Activated B cell treated with CpG ODN at 0.5 μM for 24 hours (primary cell): ENCODE data around the gene DOC2B. TPM values are rescaled to one million over a fixed set of nuclear protein-coding genes. Genes with fewer than 3 reads are reported as not detected.
"Not testable (repeated sequence)": the region's sequence is repeated elsewhere in the genome, so short reads cannot be mapped to it uniquely, and the experiment has no call there.

Source experiments
- ATAC-seq: fragments of 200-7000 bp; cut with Tn5 transposase; one replicate; pipeline ENCODE4 v1.10.0; 2021; ENCODE audit warnings: low read depth, mild to moderate bottlenecking, moderate library complexity
- CTCF ChIA-PET: fragments of 350-600 bp; sonication (Branson Sonifier 250); formaldehyde crosslinking; loops from one replicate; lab custom pipeline; 2021; ENCODE audit warnings: antibody characterized with exemption; lab: Charles Lee
- POLR2A ChIA-PET: fragments of 350-600 bp; sonication (Branson Sonifier 250); formaldehyde crosslinking; loops from one replicate; lab custom pipeline; 2021; ENCODE audit warnings: antibody characterized with exemption; lab: Charles Lee
- DNase-seq: peaks from one replicate; pipeline ENCODE4 v3.0.0; 2022
- H3K27ac Mint-ChIP-seq: one replicate; pipeline ENCODE4 v1.8.0; 2020; ENCODE audit warnings: mixed read lengths
- H3K27me3 Mint-ChIP-seq: one replicate; pipeline ENCODE4 v1.8.0; 2021; ENCODE audit warnings: mixed read lengths
- H3K36me3 Mint-ChIP-seq: one replicate; pipeline ENCODE4 v1.8.0; 2021; ENCODE audit warnings: low read depth, mixed read lengths
- H3K4me1 Mint-ChIP-seq: one replicate; pipeline ENCODE4 v1.8.0; 2021; ENCODE audit warnings: mixed read lengths
- H3K4me3 Mint-ChIP-seq: one replicate; pipeline ENCODE4 v1.8.0; 2020; ENCODE audit warnings: mild to moderate bottlenecking, mixed read lengths
- H3K9me3 Mint-ChIP-seq: one replicate; pipeline ENCODE4 v1.8.0; 2020; ENCODE audit warnings: mixed read lengths
- intact Hi-C: fragments of 100-400 bp; cut with micrococcal nuclease; formaldehyde crosslinking; loops from one replicate; pipeline ENCODE4 v1.15.1; 2024
- total RNA-seq: library from RNA; stranded (reverse); gene quantifications from 2 replicates; pipeline ENCODE4 v1.2.3, GENCODE V29; 2022
- TF ChIP-seq, protein P1 (sequence below): fragments of 200-600 bp; IDR thresholded peaks from one replicate; pipeline ENCODE4 v1.8.0; 2022; ENCODE audit warnings: antibody characterized with exemption, mild to moderate bottlenecking

DOC2B gene
- total RNA-seq, 1 donor from 2014 or later = not detected

DNA sequence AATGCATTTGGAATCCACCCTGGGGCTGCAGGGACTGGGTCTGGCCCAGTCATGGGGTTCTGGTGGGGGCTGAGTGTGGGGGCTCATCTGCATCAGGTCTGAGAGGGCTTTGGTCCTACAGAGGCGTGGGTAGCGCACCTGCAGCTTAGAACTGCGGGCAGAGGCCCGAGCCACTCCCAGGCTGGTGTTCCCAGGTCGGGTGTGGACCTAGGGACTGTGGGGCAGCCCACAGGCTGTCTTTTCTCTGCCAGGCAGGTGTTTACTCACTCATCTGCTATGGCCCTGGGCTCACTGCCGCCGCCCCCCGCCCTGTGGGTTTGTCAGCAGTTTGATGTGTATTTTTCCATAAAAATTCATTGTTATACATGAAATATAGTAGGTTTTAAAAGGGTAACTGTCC is 27.0 kb upstream of the DOC2B start:
- ChIA-PET POLR2A (no interaction called here), CTCF (no interaction called here)
- TF ChIP-seq, protein P1, sequence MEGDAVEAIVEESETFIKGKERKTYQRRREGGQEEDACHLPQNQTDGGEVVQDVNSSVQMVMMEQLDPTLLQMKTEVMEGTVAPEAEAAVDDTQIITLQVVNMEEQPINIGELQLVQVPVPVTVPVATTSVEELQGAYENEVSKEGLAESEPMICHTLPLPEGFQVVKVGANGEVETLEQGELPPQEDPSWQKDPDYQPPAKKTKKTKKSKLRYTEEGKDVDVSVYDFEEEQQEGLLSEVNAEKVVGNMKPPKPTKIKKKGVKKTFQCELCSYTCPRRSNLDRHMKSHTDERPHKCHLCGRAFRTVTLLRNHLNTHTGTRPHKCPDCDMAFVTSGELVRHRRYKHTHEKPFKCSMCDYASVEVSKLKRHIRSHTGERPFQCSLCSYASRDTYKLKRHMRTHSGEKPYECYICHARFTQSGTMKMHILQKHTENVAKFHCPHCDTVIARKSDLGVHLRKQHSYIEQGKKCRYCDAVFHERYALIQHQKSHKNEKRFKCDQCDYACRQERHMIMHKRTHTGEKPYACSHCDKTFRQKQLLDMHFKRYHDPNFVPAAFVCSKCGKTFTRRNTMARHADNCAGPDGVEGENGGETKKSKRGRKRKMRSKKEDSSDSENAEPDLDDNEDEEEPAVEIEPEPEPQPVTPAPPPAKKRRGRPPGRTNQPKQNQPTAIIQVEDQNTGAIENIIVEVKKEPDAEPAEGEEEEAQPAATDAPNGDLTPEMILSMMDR = no peak
- H3K9me3 Mint-ChIP-seq = peaks cover 9% of the 10 kb centered on the region
- intact Hi-C loops = no loop called here
- H3K36me3 Mint-ChIP-seq = peaks cover 6% of the 10 kb centered on the region
- DNase-seq (no peak), ATAC-seq (no peak)
- no peaks in the 10 kb centered on the region for H3K27me3 Mint-ChIP-seq
- no peak overlapping the region for H3K4me3 Mint-ChIP-seq
- H3K4me1 Mint-ChIP-seq = no peaks in the 10 kb centered on the region
- H3K27ac Mint-ChIP-seq = no peak overlapping the region

DNA sequence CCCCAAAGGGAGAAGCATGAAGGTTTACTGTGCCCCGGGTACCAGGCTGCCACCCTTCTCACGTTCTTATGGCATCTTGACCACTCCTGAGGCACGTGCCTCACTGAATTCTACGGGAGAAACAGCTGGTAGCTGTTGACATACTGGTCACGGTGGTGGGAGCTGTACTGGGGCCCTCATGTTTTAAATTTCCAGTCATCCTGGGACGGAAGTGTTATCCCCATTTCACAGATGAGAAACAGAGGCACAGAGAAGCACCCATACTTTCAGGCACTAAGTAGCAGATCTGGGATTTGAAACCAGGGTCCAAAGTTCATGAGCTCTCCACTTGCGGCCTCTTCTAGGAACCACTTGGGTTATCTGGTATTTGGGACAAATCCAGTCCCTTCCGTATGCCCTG is 26.3 kb upstream of the DOC2B start:
- intact Hi-C loops = no loop called here
- CTCF ChIA-PET = no interaction called here
- no peak overlapping the region for H3K4me3 Mint-ChIP-seq
- peaks cover 6% of the 10 kb centered on the region for H3K36me3 Mint-ChIP-seq
- H3K9me3 Mint-ChIP-seq = peaks cover 9% of the 10 kb centered on the region
- POLR2A ChIA-PET = no interaction called here
- H3K27me3 Mint-ChIP-seq = no peaks in the 10 kb centered on the region
- TF ChIP-seq, protein P1 = no peak
- no peak for DNase-seq
- no peak overlapping the region for H3K27ac Mint-ChIP-seq
- no peak for ATAC-seq
- H3K4me1 Mint-ChIP-seq = no peaks in the 10 kb centered on the region

DNA sequence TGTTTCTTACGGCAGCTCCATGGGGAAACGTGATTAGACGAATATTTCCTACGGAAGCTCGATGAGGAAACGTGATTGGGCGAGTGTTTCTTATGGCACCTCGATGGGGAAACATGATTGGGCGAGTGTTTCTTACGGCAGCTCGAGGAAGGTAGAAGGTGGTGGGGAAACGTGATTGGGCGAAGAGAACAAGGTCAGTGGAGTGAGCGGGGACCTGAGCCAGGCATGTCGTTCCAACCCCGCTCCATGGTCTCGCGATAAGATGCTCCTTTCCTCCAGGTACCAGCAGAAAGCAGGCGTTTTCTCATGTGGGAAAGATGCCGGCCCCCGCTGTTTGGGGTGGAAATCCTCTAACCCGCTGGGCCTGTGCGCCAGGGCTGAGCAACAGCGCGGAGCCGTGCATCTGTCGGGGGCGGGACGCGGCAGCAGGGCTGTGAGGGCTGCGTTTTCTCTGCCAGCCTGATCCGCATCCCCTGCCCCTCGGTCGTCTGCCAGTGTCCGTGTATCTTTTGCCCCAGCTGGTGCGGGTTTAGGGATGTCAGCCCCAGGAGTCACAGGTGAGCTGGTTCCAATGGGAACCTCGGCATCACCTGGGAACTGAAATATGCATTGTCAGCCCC is 25.6 kb upstream of the DOC2B start:
- Mint-ChIP-seq H3K36me3 (peaks cover 3% of the 10 kb centered on the region), H3K4me1 (no peaks in the 10 kb centered on the region), H3K27me3 (no peaks in the 10 kb centered on the region), H3K27ac (no peak overlapping the region), H3K9me3 (peaks cover 9% of the 10 kb centered on the region), H3K4me3 (no peak overlapping the region)
- ATAC-seq (no peak), DNase-seq (no peak)
- TF ChIP-seq, protein P1 = no peak
- POLR2A ChIA-PET = no interaction called here
- CTCF ChIA-PET = no interaction called here
- intact Hi-C loops = no loop called here

DNA sequence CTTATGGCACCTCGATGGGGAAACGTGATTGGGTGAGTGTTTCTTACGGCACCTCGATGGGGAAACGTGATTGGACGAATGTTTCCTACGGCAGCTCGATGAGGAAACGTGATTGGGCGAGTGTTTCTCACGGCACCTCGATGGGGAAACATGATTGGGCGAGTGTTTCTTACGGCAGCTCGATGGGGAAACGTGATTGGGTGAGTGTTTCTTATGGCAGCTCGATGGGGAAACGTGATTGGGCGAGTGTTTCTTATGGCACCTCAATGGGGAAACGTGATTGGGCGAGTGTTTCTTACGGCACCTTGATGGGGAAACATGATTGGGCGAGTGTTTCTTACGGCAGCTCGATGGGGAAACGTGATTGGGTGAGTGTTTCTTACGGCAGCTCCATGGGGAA is 25.0 kb upstream of the DOC2B start:
- H3K36me3 Mint-ChIP-seq, H3K9me3 Mint-ChIP-seq, intact Hi-C loops, DNase-seq, H3K4me1 Mint-ChIP-seq, H3K27ac Mint-ChIP-seq, H3K27me3 Mint-ChIP-seq, CTCF ChIA-PET, ATAC-seq, H3K4me3 Mint-ChIP-seq: not testable (repeated sequence)
- POLR2A ChIA-PET = interaction anchor here (0.6 kb wide), 1 partner anchor 549 kb away, joined by 3 read pairs; no protein-coding TSS in a partner anchor

DNA sequence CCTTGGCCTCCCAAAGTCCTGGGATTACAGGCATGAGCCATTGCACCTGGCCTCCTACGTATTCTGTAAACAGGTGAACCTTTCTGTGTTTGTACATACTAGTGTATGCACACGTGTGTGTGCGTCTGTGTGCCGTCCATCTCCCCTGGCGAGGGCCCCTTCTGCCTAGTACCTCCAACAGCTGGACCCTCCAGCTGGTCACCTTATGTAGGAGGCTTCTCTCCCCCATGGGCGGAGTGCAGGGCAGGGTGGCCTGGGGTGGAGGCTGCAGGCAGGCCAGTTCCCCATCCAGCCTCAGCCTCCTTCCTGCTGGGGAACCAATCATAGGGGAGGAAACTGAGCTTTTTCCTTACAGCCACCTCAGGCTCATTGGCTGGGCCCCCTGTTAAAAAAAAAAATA is 24.4 kb upstream of the DOC2B start:
- H3K4me3 Mint-ChIP-seq = no peak overlapping the region
- intact Hi-C loops = no loop called here
- TF ChIP-seq, protein P1 = no peak
- H3K36me3 Mint-ChIP-seq = no peaks in the 10 kb centered on the region
- DNase-seq (no peak), ATAC-seq (no peak)
- H3K9me3 Mint-ChIP-seq = peaks cover 9% of the 10 kb centered on the region
- POLR2A ChIA-PET = interaction anchor here (0.6 kb wide), 1 partner anchor 549 kb away, joined by 3 read pairs; no protein-coding TSS in a partner anchor
- CTCF ChIA-PET = no interaction called here
- no peaks in the 10 kb centered on the region for H3K4me1 Mint-ChIP-seq
- H3K27ac Mint-ChIP-seq = no peak overlapping the region
- H3K27me3 Mint-ChIP-seq = no peaks in the 10 kb centered on the region
